ENCODE data around the gene MICAL2. TPM values are rescaled to one million over a fixed set of nuclear protein-coding genes. Genes with fewer than 3 reads are reported as not detected.

MICAL2 gene
- total RNA-seq, 1 experiment from 2014 or later: 247 TPM

DNA sequence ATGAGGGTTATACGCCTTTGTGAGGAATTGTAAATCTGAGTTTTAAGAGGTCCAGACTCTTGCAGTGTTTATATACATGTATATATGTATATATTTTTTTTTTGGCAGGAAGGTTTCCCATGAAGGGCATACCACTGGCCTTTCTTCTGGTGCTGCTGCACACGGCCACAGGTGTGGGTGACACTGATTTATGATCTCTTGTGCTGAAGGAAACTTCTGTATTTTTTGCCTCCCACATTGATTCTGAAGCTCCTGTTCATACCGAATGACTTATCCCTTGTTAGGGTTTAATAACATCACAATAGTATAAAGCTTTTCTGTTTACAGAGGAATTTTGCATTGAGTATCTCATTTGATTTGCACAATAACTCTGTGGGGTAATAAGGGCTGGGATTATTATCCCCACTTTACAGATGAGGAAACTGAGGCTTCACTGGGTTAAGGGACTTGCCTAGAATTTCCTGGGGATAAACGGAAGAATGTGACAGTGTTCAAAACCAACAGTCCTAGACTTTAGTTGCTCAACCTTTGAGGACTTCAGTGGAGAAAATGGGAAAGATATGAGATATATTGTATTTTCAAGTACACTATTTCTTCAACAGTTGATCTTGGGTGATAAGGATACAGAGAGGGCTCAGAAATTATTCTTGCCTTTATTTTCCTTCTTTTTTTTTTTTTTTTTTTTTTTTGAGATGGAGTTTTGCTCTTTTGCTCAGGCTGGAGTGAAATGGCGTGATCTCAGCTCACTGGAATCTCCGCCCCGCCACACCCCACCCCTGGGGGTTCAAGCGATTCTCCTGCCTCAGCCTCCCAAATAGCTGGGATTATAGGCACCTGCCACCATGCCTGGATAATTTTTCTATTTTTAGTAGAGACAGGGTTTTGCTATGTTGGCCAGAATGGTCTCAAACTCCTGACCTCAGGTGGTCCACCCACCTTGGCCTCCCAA lies 70.1 kb downstream of the MICAL2 start:
- CTCF ChIA-PET: no interaction called here
- Mint-ChIP-seq H3K27ac (ENCODE audit: unreplicated experiment) (peak overlapping the region; percentile 94), H3K9me3 (ENCODE audit: unreplicated experiment) (no peaks in the 10 kb centered on the region)

DNA sequence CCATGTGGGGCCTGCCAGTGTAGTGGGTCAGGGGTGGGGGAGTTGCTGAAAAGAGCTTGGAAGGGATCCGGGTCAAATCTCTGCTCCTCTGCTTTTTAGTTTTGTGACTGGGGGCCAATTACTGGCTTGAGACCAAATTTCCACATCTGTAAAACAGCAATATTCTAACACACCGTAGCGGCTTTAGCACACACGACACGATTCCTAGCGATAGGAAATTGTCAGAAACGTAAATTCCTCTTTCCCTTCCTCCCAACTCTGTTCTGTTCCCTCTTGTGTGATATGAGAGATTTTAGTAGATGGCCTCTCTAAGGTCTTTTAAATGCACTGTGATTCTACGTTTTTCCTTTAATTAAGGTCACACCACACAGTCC lies 71.9 kb downstream of the MICAL2 start:
- TF ChIP-seq, protein P1, sequence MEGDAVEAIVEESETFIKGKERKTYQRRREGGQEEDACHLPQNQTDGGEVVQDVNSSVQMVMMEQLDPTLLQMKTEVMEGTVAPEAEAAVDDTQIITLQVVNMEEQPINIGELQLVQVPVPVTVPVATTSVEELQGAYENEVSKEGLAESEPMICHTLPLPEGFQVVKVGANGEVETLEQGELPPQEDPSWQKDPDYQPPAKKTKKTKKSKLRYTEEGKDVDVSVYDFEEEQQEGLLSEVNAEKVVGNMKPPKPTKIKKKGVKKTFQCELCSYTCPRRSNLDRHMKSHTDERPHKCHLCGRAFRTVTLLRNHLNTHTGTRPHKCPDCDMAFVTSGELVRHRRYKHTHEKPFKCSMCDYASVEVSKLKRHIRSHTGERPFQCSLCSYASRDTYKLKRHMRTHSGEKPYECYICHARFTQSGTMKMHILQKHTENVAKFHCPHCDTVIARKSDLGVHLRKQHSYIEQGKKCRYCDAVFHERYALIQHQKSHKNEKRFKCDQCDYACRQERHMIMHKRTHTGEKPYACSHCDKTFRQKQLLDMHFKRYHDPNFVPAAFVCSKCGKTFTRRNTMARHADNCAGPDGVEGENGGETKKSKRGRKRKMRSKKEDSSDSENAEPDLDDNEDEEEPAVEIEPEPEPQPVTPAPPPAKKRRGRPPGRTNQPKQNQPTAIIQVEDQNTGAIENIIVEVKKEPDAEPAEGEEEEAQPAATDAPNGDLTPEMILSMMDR (IDR thresholded peaks at IDR 0.05; ENCODE audit: insufficient read depth in 1 of 2, low read depth in 1 of 2, low read length in 1 of 2, severe bottlenecking in 1 of 2, unreplicated experiment in 1 of 2): no peak
- no peaks in the 10 kb centered on the region for H3K36me3 ChIP-seq (ENCODE audit: control insufficient read depth, insufficient read depth, low read length)
- ChIA-PET POLR2A (no interaction called here), CTCF (interaction anchor here (0.9 to 1.2 kb wide), 2 partner anchors 15 to 53 kb away, joined by 4 read pairs; no protein-coding TSS in a partner anchor)
- H3K9me3 ChIP-seq: no peaks in the 10 kb centered on the region
- H3K27me3 ChIP-seq (replicated peaks; ENCODE audit: control insufficient read depth, insufficient read depth, low read length): no peaks in the 10 kb centered on the region
- H3K4me3 ChIP-seq (ENCODE audit: low read depth, low read length): no peak overlapping the region
- no TSS peak for BruUV-seq (replicated peaks)
- Mint-ChIP-seq H3K4me3 (ENCODE audit: unreplicated experiment) (no peak overlapping the region), H3K9me3 (ENCODE audit: unreplicated experiment) (no peaks in the 10 kb centered on the region), H3K27ac (ENCODE audit: unreplicated experiment) (peak overlapping the region; percentile 55), H3K36me3 (ENCODE audit: insufficient read depth, unreplicated experiment) (peaks cover 63% of the 10 kb centered on the region), H3K4me1 (ENCODE audit: low read depth, unreplicated experiment) (peaks cover 50% of the 10 kb centered on the region), H3K27me3 (ENCODE audit: insufficient read depth, unreplicated experiment) (no peaks in the 10 kb centered on the region)
- DNase-seq: no peak
- peaks cover 80% of the 10 kb centered on the region for H3K4me1 ChIP-seq
- intact Hi-C loops (cut with micrococcal nuclease; ENCODE audit: unreplicated experiment): loop anchor here (1.0 kb wide), 1 partner anchor 33 kb away; no protein-coding TSS in a partner anchor

More for the DNA sequence above, 70.1 kb downstream of the MICAL2 start:
- no peaks in the 10 kb centered on the region for H3K27me3 ChIP-seq (replicated peaks; ENCODE audit: control insufficient read depth, insufficient read depth, low read length)
- no TSS peak for BruUV-seq (replicated peaks)
- peaks cover 90% of the 10 kb centered on the region for H3K4me1 ChIP-seq
- Mint-ChIP-seq H3K4me1 (ENCODE audit: low read depth, unreplicated experiment) (peaks cover 40% of the 10 kb centered on the region), H3K27me3 (ENCODE audit: insufficient read depth, unreplicated experiment) (no peaks in the 10 kb centered on the region), H3K4me3 (ENCODE audit: unreplicated experiment) (no peak overlapping the region), H3K36me3 (ENCODE audit: insufficient read depth, unreplicated experiment) (peaks cover 59% of the 10 kb centered on the region)
- intact Hi-C loops (cut with micrococcal nuclease; ENCODE audit: unreplicated experiment): no loop called here
- TF ChIP-seq, protein P1 (IDR thresholded peaks at IDR 0.05; ENCODE audit: insufficient read depth in 1 of 2, low read depth in 1 of 2, low read length in 1 of 2, severe bottlenecking in 1 of 2, unreplicated experiment in 1 of 2): no peak
- no peaks in the 10 kb centered on the region for H3K36me3 ChIP-seq (ENCODE audit: control insufficient read depth, insufficient read depth, low read length)
- no peak for DNase-seq
- H3K9me3 ChIP-seq: no peaks in the 10 kb centered on the region
- POLR2A ChIA-PET: no interaction called here
- H3K4me3 ChIP-seq (ENCODE audit: low read depth, low read length): no peak overlapping the region

DNA sequence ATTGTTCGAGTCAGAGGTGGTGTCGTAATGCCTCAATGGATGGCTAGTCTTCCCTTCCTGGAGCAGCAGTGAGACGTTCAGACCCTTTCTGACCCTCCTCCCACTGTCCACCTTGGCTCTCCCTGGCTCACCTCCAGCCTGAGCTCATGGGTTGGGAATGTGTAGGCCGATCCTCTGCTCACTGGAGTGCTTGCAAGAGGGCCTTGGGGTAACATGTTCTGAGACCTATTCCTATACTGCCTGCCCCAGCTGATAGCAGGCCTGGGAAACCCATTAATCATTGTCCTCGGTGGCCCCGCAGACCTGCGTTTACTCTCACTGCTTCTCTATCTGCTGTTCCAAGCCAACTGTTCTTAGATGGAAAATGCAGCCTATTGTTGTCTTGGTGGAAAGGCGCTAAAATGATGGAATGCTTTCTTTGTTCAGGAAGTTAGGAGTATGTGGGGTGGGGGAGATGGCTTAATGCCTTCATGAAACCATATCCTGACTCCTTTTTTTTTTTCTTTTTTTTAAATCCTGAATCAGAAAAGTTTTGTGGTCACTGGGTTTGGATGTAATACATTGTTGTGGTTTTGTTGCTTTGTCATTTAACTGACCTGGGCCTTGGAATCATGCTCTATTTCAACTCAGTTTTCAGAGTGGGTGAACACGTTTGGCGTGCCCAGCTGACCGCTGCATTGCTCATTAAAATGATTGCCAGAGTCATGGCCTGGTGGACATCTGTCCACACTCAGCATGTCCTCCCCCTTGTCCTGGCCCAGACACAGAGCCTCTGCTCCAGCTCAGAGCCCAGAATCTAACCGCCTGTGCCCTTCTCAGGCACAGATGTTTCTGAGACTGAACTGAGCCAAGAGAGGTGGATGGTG lies 72.5 kb downstream of the MICAL2 start:
- ChIA-PET POLR2A (interaction anchor here (0.5 kb wide), 1 partner anchor 67 kb away, joined by 9 read pairs; no protein-coding TSS in a partner anchor), CTCF (interaction anchor here (0.9 to 1.2 kb wide), 2 partner anchors 15 to 53 kb away, joined by 4 read pairs; no protein-coding TSS in a partner anchor)
- DNase-seq: peak; percentile 71 to 91
- peak overlapping the region; percentile 55 for H3K27ac Mint-ChIP-seq (ENCODE audit: unreplicated experiment)
- H3K36me3 ChIP-seq (ENCODE audit: control insufficient read depth, insufficient read depth, low read length): no peaks in the 10 kb centered on the region
- no peak overlapping the region for H3K4me3 ChIP-seq (ENCODE audit: low read depth, low read length)
- peaks cover 73% of the 10 kb centered on the region for H3K4me1 ChIP-seq
- H3K27me3 ChIP-seq (replicated peaks; ENCODE audit: control insufficient read depth, insufficient read depth, low read length): no peaks in the 10 kb centered on the region
- intact Hi-C loops (cut with micrococcal nuclease; ENCODE audit: unreplicated experiment): loop anchor here (1.0 kb wide), 1 partner anchor 32 kb away; no protein-coding TSS in a partner anchor
- no TSS peak for BruUV-seq (replicated peaks)
- no peaks in the 10 kb centered on the region for H3K9me3 ChIP-seq
- H3K27me3 Mint-ChIP-seq (ENCODE audit: insufficient read depth, unreplicated experiment): no peaks in the 10 kb centered on the region
- H3K9me3 Mint-ChIP-seq (ENCODE audit: unreplicated experiment): no peaks in the 10 kb centered on the region
- peaks cover 61% of the 10 kb centered on the region for H3K36me3 Mint-ChIP-seq (ENCODE audit: insufficient read depth, unreplicated experiment)
- H3K4me1 Mint-ChIP-seq (ENCODE audit: low read depth, unreplicated experiment): peaks cover 45% of the 10 kb centered on the region
- no peak overlapping the region for H3K4me3 Mint-ChIP-seq (ENCODE audit: unreplicated experiment)
- TF ChIP-seq, protein P1 (IDR thresholded peaks at IDR 0.05; ENCODE audit: insufficient read depth in 1 of 2, low read depth in 1 of 2, low read length in 1 of 2, severe bottlenecking in 1 of 2, unreplicated experiment in 1 of 2): no peak

Data from Caco-2 (cell line).